Neuronal stem cell (in vitro differentiated cells): ENCODE results near the gene RAB8A.
A peak's percentile ranks its signal among the peaks of the same experiment; 100 is the strongest.
"Not testable (repeated sequence)": the region's sequence is repeated elsewhere in the genome, so short reads cannot be mapped to it uniquely, and the experiment has no call there.

Experiments
- DNase-seq: peaks from one replicate; pipeline ENCODE4 v3.0.0-alpha.2; 2013; ENCODE audit warnings: low spot score
- H2AFZ ChIP-seq: one replicate; pipeline ENCODE4 v1.6.1; 2013; ENCODE audit warnings: mild to moderate bottlenecking, low read length, inconsistent platforms
- H2AK5ac ChIP-seq: 2 replicates; pipeline ENCODE4 v1.6.1; 2013; ENCODE audit warnings: low read depth, mild to moderate bottlenecking, inconsistent platforms, low read length, moderate library complexity, mixed read lengths
- H2BK120ac ChIP-seq: 2 replicates; pipeline ENCODE4 v1.6.1; 2013; ENCODE audit warnings: low read depth, mild to moderate bottlenecking, inconsistent platforms, low read length, moderate library complexity, mixed read lengths
- H2BK12ac ChIP-seq: one replicate; pipeline ENCODE4 v1.6.1; 2013; ENCODE audit warnings: low read length, inconsistent platforms
- H2BK15ac ChIP-seq: 2 replicates; pipeline ENCODE4 v1.6.1; 2013; ENCODE audit warnings: mild to moderate bottlenecking, low read length, inconsistent platforms, mixed read lengths
- H2BK5ac ChIP-seq: one replicate; pipeline ENCODE4 v1.6.1; 2013; ENCODE audit warnings: inconsistent platforms, mild to moderate bottlenecking, low read length, moderate library complexity
- H3K14ac ChIP-seq: one replicate; pipeline ENCODE4 v1.6.1; 2013; ENCODE audit warnings: low read length, inconsistent platforms
- H3K18ac ChIP-seq: 2 replicates; pipeline ENCODE4 v1.6.1; 2013; ENCODE audit warnings: low read length, inconsistent platforms
- H3K23ac ChIP-seq: 2 replicates; pipeline ENCODE4 v1.6.1; 2013; ENCODE audit warnings: low read depth, mild to moderate bottlenecking, mixed read lengths, low read length, inconsistent platforms; ENCODE audit not compliant: poor library complexity
- H3K27ac ChIP-seq: replicated peaks from 3 replicates; pipeline ENCODE4 v1.5.1; 2013; ENCODE audit warnings: low read length, inconsistent platforms
- H3K27me3 ChIP-seq, 3 experiments: 2 replicates each; pipeline ENCODE4 v1.6.1; 2013; ENCODE audit warnings: low read length in 3 of 3, mild to moderate bottlenecking in 2 of 3, inconsistent platforms in 1 of 3, low read depth in 1 of 3, mixed read lengths in 1 of 3, moderate library complexity in 1 of 3; ENCODE audit not compliant: control insufficient read depth in 3 of 3, insufficient read depth in 3 of 3
- H3K36me3 ChIP-seq, 2 donors: replicated peaks in 1 of 2; 2 replicates each; pipeline ENCODE4 v1.6.1; 2013; ENCODE audit warnings: low read length in 2 of 2; ENCODE audit not compliant: control insufficient read depth in 2 of 2, insufficient read depth in 2 of 2
- H3K4ac ChIP-seq: 2 replicates; pipeline ENCODE4 v1.6.1; 2013; ENCODE audit warnings: inconsistent platforms, mild to moderate bottlenecking, low read length, moderate library complexity
- H3K4me1 ChIP-seq, 2 donors: 1 replicate in 1 of 2; 2 replicates in 1 of 2; pipeline ENCODE4 v1.6.1; 2013; ENCODE audit warnings: low read length in 2 of 2, low read depth in 1 of 2; ENCODE audit not compliant: control insufficient read depth in 2 of 2, insufficient read depth in 1 of 2
- H3K4me2 ChIP-seq: one replicate; pipeline ENCODE4 v1.6.1; 2013; ENCODE audit warnings: mild to moderate bottlenecking, low read length, inconsistent platforms; ENCODE audit not compliant: insufficient read depth, poor library complexity, severe bottlenecking
- H3K4me3 ChIP-seq, 2 donors: 2 replicates each; pipeline ENCODE4 v1.5.1; 2013; ENCODE audit warnings: low read length in 2 of 2, mild to moderate bottlenecking in 2 of 2, inconsistent platforms in 1 of 2, moderate library complexity in 1 of 2
- H3K79me1 ChIP-seq: one replicate; pipeline ENCODE4 v1.6.1; 2013; ENCODE audit warnings: low read depth, mild to moderate bottlenecking, inconsistent platforms, low read length, moderate library complexity
- H3K9ac ChIP-seq: one replicate; pipeline ENCODE4 v1.6.1; 2013; ENCODE audit warnings: mild to moderate bottlenecking, low read depth, low read length, inconsistent platforms; ENCODE audit not compliant: poor library complexity
- H3K9me3 ChIP-seq, 2 donors: replicated peaks in 1 of 2; 2 replicates each; pipeline versions ENCODE3 to v1.6.1; 2013; ENCODE audit warnings: low read length in 2 of 2, mild to moderate bottlenecking in 2 of 2, inconsistent platforms in 1 of 2, low read depth in 1 of 2, mixed read lengths in 1 of 2, moderate library complexity in 1 of 2; ENCODE audit not compliant: control insufficient read depth in 2 of 2, insufficient read depth in 1 of 2
- H4K8ac ChIP-seq: one replicate; pipeline ENCODE4 v1.6.1; 2013; ENCODE audit warnings: low read depth, mild to moderate bottlenecking, inconsistent platforms, low read length, moderate library complexity
- H4K91ac ChIP-seq: one replicate; pipeline ENCODE4 v1.6.1; 2013; ENCODE audit warnings: low read length, low read depth, mild to moderate bottlenecking, inconsistent platforms; ENCODE audit not compliant: poor library complexity
- WGBS, 2 donors: extraction: QIAGEN DNeasy Blood & Tissue Kit; methylation state at CpG; one replicate each; pipeline ENCODE4 v1.1.7; 2013; ENCODE audit warnings: missing lambda C conversion rate in 2 of 2, mixed read lengths in 1 of 2; ENCODE audit not compliant: insufficient read length in 2 of 2, insufficient replicate concordance in 1 of 2; ENCODE audit errors: extremely low coverage in 2 of 2; 5-methylcytosine and 5-hydroxymethylcytosine counted together

The RAB8A gene

GRCh38 chr19:16098821-16099220, 12.9 kb upstream of the RAB8A start:
- no CpG with 5 or more reads among the region's 6 CpGs for WGBS, 2 donors
- Histone ChIP-seq H3K36me3 (peaks cover 54 to 98% of the 10 kb centered on the region in 2 donors), H2BK15ac (no peak overlapping the region)

GRCh38 chr19:16099314-16099965, 12.2 kb upstream of the RAB8A start:
- H3K79me1 ChIP-seq, H3K27ac ChIP-seq, H3K9me3 ChIP-seq, H3K27me3 ChIP-seq, H2BK5ac ChIP-seq, DNase-seq, H2AK5ac ChIP-seq, H3K23ac ChIP-seq, H4K91ac ChIP-seq, H4K8ac ChIP-seq, H3K4ac ChIP-seq, H2BK120ac ChIP-seq, H3K9ac ChIP-seq, H3K4me3 ChIP-seq, H2BK12ac ChIP-seq, H3K14ac ChIP-seq, H2AFZ ChIP-seq, H2BK15ac ChIP-seq, H3K4me2 ChIP-seq, H3K4me1 ChIP-seq, H3K18ac ChIP-seq: not testable (repeated sequence)
- WGBS, 2 donors = no CpG with 5 or more reads among the region's 8 CpGs
- peaks cover 52 to 92% of the 10 kb centered on the region in 2 donors for H3K36me3 ChIP-seq

More at GRCh38 chr19:16098821-16099220, 12.9 kb upstream of the RAB8A start:
- no peak overlapping the region for H3K9ac ChIP-seq
- no peaks in the 10 kb centered on the region for H3K4me1 ChIP-seq
- H3K27me3 ChIP-seq = no peaks in the 10 kb centered on the region
- no peak overlapping the region for H3K4me3 ChIP-seq
- peak overlapping the region; percentile 17 for H4K8ac ChIP-seq
- H2BK120ac ChIP-seq = no peak overlapping the region
- H2BK5ac ChIP-seq = no peak overlapping the region
- no peaks in the 10 kb centered on the region for H3K9me3 ChIP-seq
- no peak overlapping the region for H3K27ac ChIP-seq
- H3K4ac ChIP-seq = no peak overlapping the region
- H2AFZ ChIP-seq = no peak overlapping the region
- H3K4me2 ChIP-seq = no peak overlapping the region
- H2BK12ac ChIP-seq = no peak overlapping the region
- no peak overlapping the region for H2AK5ac ChIP-seq
- no peak overlapping the region for H4K91ac ChIP-seq
- no peak overlapping the region for H3K23ac ChIP-seq
- no peak overlapping the region for H3K18ac ChIP-seq
- no peak for DNase-seq
- H3K79me1 ChIP-seq = peaks cover 2% of the 10 kb centered on the region
- H3K14ac ChIP-seq = no peak overlapping the region

GRCh38 chr19:16100524-16100923, 11.2 kb upstream of the RAB8A start:
- Histone ChIP-seq H2BK120ac (no peak overlapping the region), H3K79me1 (peaks cover 2% of the 10 kb centered on the region), H2BK12ac (no peak overlapping the region), H2AFZ (no peak overlapping the region), H3K27ac (no peak overlapping the region), H2BK15ac (no peak overlapping the region), H3K27me3 (no peaks in the 10 kb centered on the region), H4K91ac (no peak overlapping the region), H3K4me1 (no peaks in the 10 kb centered on the region), H3K23ac (no peak overlapping the region), H2BK5ac (no peak overlapping the region), H3K36me3 (peaks cover 43 to 81% of the 10 kb centered on the region in 2 donors), H2AK5ac (no peak overlapping the region), H3K4me3 (no peak overlapping the region), H3K14ac (no peak overlapping the region), H3K4ac (no peak overlapping the region), H4K8ac (no peak overlapping the region), H3K9me3 (no peaks in the 10 kb centered on the region), H3K9ac (no peak overlapping the region), H3K18ac (no peak overlapping the region), H3K4me2 (no peak overlapping the region)
- WGBS, 2 donors = no CpG with 5 or more reads among the region's 4 CpGs
- DNase-seq = no peak

- Histone ChIP-seq H3K14ac (no peak overlapping the region), H3K36me3 (peaks cover 23 to 41% of the 10 kb centered on the region in 2 donors), H3K79me1 (peaks cover 2% of the 10 kb centered on the region), H3K18ac (no peak overlapping the region), H3K23ac (no peak overlapping the region), H4K8ac (no peak overlapping the region), H3K9me3 (no peaks in the 10 kb centered on the region), H2BK120ac (no peak overlapping the region), H2BK15ac (no peak overlapping the region), H2AFZ (no peak overlapping the region), H2AK5ac (no peak overlapping the region), H4K91ac (no peak overlapping the region), H2BK5ac (no peak overlapping the region), H3K4me2 (no peak overlapping the region), H3K27me3 (no peaks in the 10 kb centered on the region), H3K9ac (no peak overlapping the region), H3K27ac (no peak overlapping the region), H3K4me1 (peaks cover 0 to 2% of the 10 kb centered on the region in 2 donors), H3K4me3 (no peak overlapping the region), H2BK12ac (no peak overlapping the region), H3K4ac (no peak overlapping the region)
- DNase-seq = no peak
- no CpG with 5 or more reads among the region's 6 CpGs for WGBS, 2 donors
Measured at GRCh38 chr19:16104722-16105121, 7.0 kb upstream of the RAB8A start.
